Liver (tissue), 9 donors: ENCODE measurements around the gene NUDT9. TPM values are rescaled to one million over a fixed set of nuclear protein-coding genes. Genes with fewer than 3 reads are reported as not detected.

ENCODE experiments used
- DNase-seq: peaks from one replicate; pipeline ENCODE4 v3.0.0-alpha.2; 2017; ENCODE audit warnings: low spot score
- H3K27ac ChIP-seq, 2 donors: one replicate each; pipeline ENCODE4 v1.7.0; 2013; ENCODE audit warnings: inconsistent platforms in 2 of 2, low read length in 2 of 2, control low read depth in 1 of 2, low read depth in 1 of 2, mild to moderate bottlenecking in 1 of 2
- H3K27me3 ChIP-seq, 4 donors: one replicate each; pipeline versions ENCODE4 v1.6.1 to v1.7.0; 2013; ENCODE audit warnings: low read length in 3 of 4, inconsistent platforms in 1 of 4, mild to moderate bottlenecking in 1 of 4, moderate library complexity in 1 of 4; ENCODE audit not compliant: control insufficient read depth in 4 of 4, insufficient read depth in 4 of 4
- H3K36me3 ChIP-seq, 4 donors: one replicate each; pipeline versions ENCODE4 v1.6.1 to v1.7.0; 2013; ENCODE audit warnings: low read length in 3 of 4, mild to moderate bottlenecking in 3 of 4, low read depth in 1 of 4, moderate library complexity in 1 of 4; ENCODE audit not compliant: control insufficient read depth in 4 of 4, insufficient read depth in 3 of 4
- H3K4me1 ChIP-seq, 4 donors: one replicate each; pipeline versions ENCODE4 v1.6.1 to v1.7.0; 2013; ENCODE audit warnings: low read length in 3 of 4, mild to moderate bottlenecking in 3 of 4, moderate library complexity in 1 of 4; ENCODE audit not compliant: control insufficient read depth in 4 of 4, insufficient read depth in 4 of 4
- H3K4me3 ChIP-seq, 3 donors: one replicate each; pipeline versions ENCODE4 v1.6.1 to v1.7.0; 2013; ENCODE audit warnings: low read length in 3 of 3, control low read depth in 1 of 3, low read depth in 1 of 3, mild to moderate bottlenecking in 1 of 3
- H3K9ac ChIP-seq, 2 donors: one replicate each; pipeline ENCODE4 v1.7.0; 2013; ENCODE audit warnings: low read length in 2 of 2, mild to moderate bottlenecking in 2 of 2, moderate library complexity in 2 of 2, control low read depth in 1 of 2, low read depth in 1 of 2
- H3K9me3 ChIP-seq, 4 donors: one replicate each; pipeline versions ENCODE4 v1.6.1 to v1.7.0; 2013; ENCODE audit warnings: low read length in 3 of 4; ENCODE audit not compliant: control insufficient read depth in 4 of 4
- ATF3 ChIP-seq: IDR thresholded peaks from 2 replicates; pipeline ENCODE4 v1.6.1; 2016; ENCODE audit warnings: antibody characterized with exemption
- CTCF ChIP-seq: fragments of 150-350 bp; IDR thresholded peaks from 2 replicates; pipeline ENCODE4 v1.5.1; 2017; ENCODE audit warnings: improper control_type of control experiment, low read depth, low read length; ENCODE audit not compliant: missing input control
- EGR1 ChIP-seq, 2 donors: IDR thresholded peaks; 2 replicates each; pipeline ENCODE4 v1.6.1; 2016 to 2018; ENCODE audit warnings: antibody characterized with exemption in 2 of 2, low read depth in 2 of 2
- FOXA1 ChIP-seq: IDR thresholded peaks from 2 replicates; pipeline ENCODE4 v1.6.1; 2016; ENCODE audit warnings: antibody characterized with exemption
- FOXA2 ChIP-seq: IDR thresholded peaks from 2 replicates; pipeline ENCODE4 v1.6.1; 2016; ENCODE audit warnings: antibody characterized with exemption
- GABPA ChIP-seq, 2 donors: IDR thresholded peaks in 1 of 2; conservative IDR thresholded peaks in 1 of 2; 2 replicates each; pipeline ENCODE4 v1.6.1; 2016; ENCODE audit warnings: antibody characterized with exemption in 2 of 2, mild to moderate bottlenecking in 1 of 2, moderate library complexity in 1 of 2
- HNF4A ChIP-seq, 2 donors: conservative IDR thresholded peaks; 2 replicates each; pipeline ENCODE4 v1.6.1; 2016; ENCODE audit warnings: antibody characterized with exemption in 2 of 2, mild to moderate bottlenecking in 2 of 2
- HNF4G ChIP-seq: IDR thresholded peaks from 2 replicates; pipeline ENCODE4 v1.6.1; 2016; ENCODE audit warnings: antibody characterized with exemption
- JUND ChIP-seq, 2 donors: IDR thresholded peaks; 2 replicates each; pipeline ENCODE4 v1.6.1; 2016; ENCODE audit warnings: antibody characterized with exemption in 2 of 2
- MAX ChIP-seq: IDR thresholded peaks from 2 replicates; pipeline ENCODE4 v1.6.1; 2016; ENCODE audit warnings: antibody characterized with exemption
- NR2F2 ChIP-seq: IDR thresholded peaks from 2 replicates; pipeline ENCODE4 v1.6.1; 2016; ENCODE audit warnings: antibody characterized with exemption
- RAD21 ChIP-seq, 2 donors: IDR thresholded peaks; 2 replicates each; pipeline ENCODE4 v1.6.1; 2016; ENCODE audit warnings: antibody characterized with exemption in 2 of 2, mild to moderate bottlenecking in 2 of 2
- RXRA ChIP-seq, 2 donors: IDR thresholded peaks; 2 replicates each; pipeline ENCODE4 v1.6.1; 2017 to 2018; ENCODE audit warnings: antibody characterized with exemption in 2 of 2, mild to moderate bottlenecking in 1 of 2
- SP1 ChIP-seq: IDR thresholded peaks from 2 replicates; pipeline ENCODE4 v1.6.1; 2018; ENCODE audit warnings: antibody characterized with exemption, mild to moderate bottlenecking
- TAF1 ChIP-seq: conservative IDR thresholded peaks from 2 replicates; pipeline ENCODE4 v1.6.1; 2016; ENCODE audit warnings: antibody characterized with exemption, mild to moderate bottlenecking
- YY1 ChIP-seq: IDR thresholded peaks from 2 replicates; pipeline ENCODE4 v1.6.1; 2016; ENCODE audit warnings: antibody characterized with exemption, mild to moderate bottlenecking
- ZBTB33 ChIP-seq: IDR thresholded peaks from 2 replicates; pipeline ENCODE4 v1.6.1; 2016; ENCODE audit warnings: antibody characterized with exemption
- WGBS: extraction: QIAGEN DNeasy Blood & Tissue Kit; methylation state at CpG from one replicate; pipeline ENCODE4 v1.1.7; 2013; 5-methylcytosine and 5-hydroxymethylcytosine counted together
- polyA plus RNA-seq, 2 donors: library from polyadenylated mRNA; stranded (reverse) in 1 of 2; unstranded in 1 of 2; fragments of 200-250 nt in 1 of 2; fragments of >200 nt in 1 of 2; fragmentation: Nextera tagmentation in 1 of 2; extraction: Ambion mirVana in 1 of 2; gene quantifications; one replicate each; pipeline versions ENCODE4 v1.2.1 to v1.2.3, GENCODE V29; 2013 to 2015
- total RNA-seq, 2 donors: library from RNA; depleted of rRNA; stranded (reverse); fragments of >200 nt; gene quantifications; one replicate each; pipeline ENCODE4 v1.2.3, GENCODE V29; 2014
- TF ChIP-seq, protein P1 (sequence below): IDR thresholded peaks from 2 replicates; pipeline ENCODE4 v1.6.1; 2016; ENCODE audit warnings: antibody characterized with exemption, mild to moderate bottlenecking
- donor health status: healthy.
- donor health status: healthy.
- donor health status: healthy.
- donor health status: healthy.
- donor health status: healthy.

The NUDT9 gene
- total and polyA plus RNA-seq, 4 donors = 9.2 to 37.3 (median 26.9) TPM

- no peaks in the 10 kb centered on the region for H3K27me3 ChIP-seq
- no peak for DNase-seq
These were observed 12.9 kb upstream of the NUDT9 start for GRCh38 chr4:87409420-87409939.

More at GRCh38 chr4:87409420-87409939, 12.9 kb upstream of the NUDT9 start:
- Histone ChIP-seq H3K9me3 (no peaks in the 10 kb centered on the region), H3K4me1 (peaks cover 6 to 21% (median 13%) of the 10 kb centered on the region in 4 donors), H3K9ac (peak overlapping the region; percentile 39 to 48), H3K36me3 (no peaks in the 10 kb centered on the region), H3K27ac (peak overlapping the region; percentile 73), H3K4me3 (peak overlapping the region in 1 of 3 donors; percentile 12)
- peak; percentile 88 for TF ChIP-seq MAX
- TF ChIP-seq, protein P1, sequence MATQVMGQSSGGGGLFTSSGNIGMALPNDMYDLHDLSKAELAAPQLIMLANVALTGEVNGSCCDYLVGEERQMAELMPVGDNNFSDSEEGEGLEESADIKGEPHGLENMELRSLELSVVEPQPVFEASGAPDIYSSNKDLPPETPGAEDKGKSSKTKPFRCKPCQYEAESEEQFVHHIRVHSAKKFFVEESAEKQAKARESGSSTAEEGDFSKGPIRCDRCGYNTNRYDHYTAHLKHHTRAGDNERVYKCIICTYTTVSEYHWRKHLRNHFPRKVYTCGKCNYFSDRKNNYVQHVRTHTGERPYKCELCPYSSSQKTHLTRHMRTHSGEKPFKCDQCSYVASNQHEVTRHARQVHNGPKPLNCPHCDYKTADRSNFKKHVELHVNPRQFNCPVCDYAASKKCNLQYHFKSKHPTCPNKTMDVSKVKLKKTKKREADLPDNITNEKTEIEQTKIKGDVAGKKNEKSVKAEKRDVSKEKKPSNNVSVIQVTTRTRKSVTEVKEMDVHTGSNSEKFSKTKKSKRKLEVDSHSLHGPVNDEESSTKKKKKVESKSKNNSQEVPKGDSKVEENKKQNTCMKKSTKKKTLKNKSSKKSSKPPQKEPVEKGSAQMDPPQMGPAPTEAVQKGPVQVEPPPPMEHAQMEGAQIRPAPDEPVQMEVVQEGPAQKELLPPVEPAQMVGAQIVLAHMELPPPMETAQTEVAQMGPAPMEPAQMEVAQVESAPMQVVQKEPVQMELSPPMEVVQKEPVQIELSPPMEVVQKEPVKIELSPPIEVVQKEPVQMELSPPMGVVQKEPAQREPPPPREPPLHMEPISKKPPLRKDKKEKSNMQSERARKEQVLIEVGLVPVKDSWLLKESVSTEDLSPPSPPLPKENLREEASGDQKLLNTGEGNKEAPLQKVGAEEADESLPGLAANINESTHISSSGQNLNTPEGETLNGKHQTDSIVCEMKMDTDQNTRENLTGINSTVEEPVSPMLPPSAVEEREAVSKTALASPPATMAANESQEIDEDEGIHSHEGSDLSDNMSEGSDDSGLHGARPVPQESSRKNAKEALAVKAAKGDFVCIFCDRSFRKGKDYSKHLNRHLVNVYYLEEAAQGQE = peak; percentile 68
- TF ChIP-seq YY1 = peak; percentile 80
- peak in 1 of 2 donors; percentile 72 for TF ChIP-seq EGR1 (IDR thresholded peaks at IDR 0.05; ENCODE audit: low read depth in 2 of 2)
- peak in 1 of 2 donors; percentile 70 for TF ChIP-seq GABPA (IDR thresholded peaks at IDR 0.05 in 1 of 2, conservative IDR thresholded peaks at IDR 0.05 in 1 of 2)
- peak; percentile 91 to 96 for TF ChIP-seq HNF4A (conservative IDR thresholded peaks at IDR 0.05)
- peak; percentile 96 to 99 for TF ChIP-seq RXRA (IDR thresholded peaks at IDR 0.05)
- TF ChIP-seq FOXA2 = peak; percentile 95
- peak; percentile 79 for TF ChIP-seq HNF4G
- no peak for TF ChIP-seq TAF1
- peak; percentile 51 to 64 for TF ChIP-seq RAD21 (IDR thresholded peaks at IDR 0.05)
- peak; percentile 97 for TF ChIP-seq SP1
- TF ChIP-seq CTCF = no peak
- TF ChIP-seq ATF3 = peak; percentile 69
- TF ChIP-seq NR2F2 = peak; percentile 88
- peak; percentile 98 for TF ChIP-seq FOXA1
- TF ChIP-seq ZBTB33 = peak; percentile 91
- TF ChIP-seq JUND (IDR thresholded peaks at IDR 0.05) = peak; percentile 84 to 93
- 21% methylated on average over 3 of the region's 3 CpGs for WGBS
